Neural cell (in vitro differentiated cells): Measurements from ENCODE around the gene TSPAN15.

Experiments used
- CTCF ChIP-seq: fragments of 450-650 bp; IDR thresholded peaks from 2 replicates; pipeline ENCODE4 v1.5.1; 2014; ENCODE audit warnings: antibody characterized with exemption, mild to moderate bottlenecking, moderate library complexity; ENCODE audit not compliant: poor library complexity, severe bottlenecking
- RAD21 ChIP-seq: fragments of 450-650 bp; conservative IDR thresholded peaks from 2 replicates; pipeline ENCODE4 v1.6.1; 2014; ENCODE audit warnings: antibody characterized with exemption, mild to moderate bottlenecking, moderate library complexity

- no peak for TF ChIP-seq RAD21
- TF ChIP-seq CTCF = no peak
These were observed 31.5 kb upstream of the TSPAN15 start for GRCh38 chr10:69419744-69420126.
